Cardiac muscle cell (in vitro differentiated cells and primary cell): ENCODE data around the gene GGACT. TPM values are rescaled to one million over a fixed set of nuclear protein-coding genes. Genes with fewer than 3 reads are reported as not detected.

ENCODE experiments used
- DNase-seq, 2 donors: peaks; one replicate each; pipeline versions ENCODE4 v3.0.0 to v3.0.0-alpha.2; 2010 to 2017; ENCODE audit warnings: low read depth in 1 of 2, low spot score in 1 of 2
- H3K27ac ChIP-seq: fragments of 200-600 bp; sonication (generic); 2 replicates; pipeline ENCODE4 v1.5.1; 2016
- H3K27me3 ChIP-seq: fragments of 200-600 bp; sonication (generic); 2 replicates; pipeline ENCODE4 v1.6.0; 2016; ENCODE audit warnings: control low read depth
- H3K36me3 ChIP-seq: fragments of 200-600 bp; sonication (generic); 2 replicates; pipeline ENCODE4 v1.5.1; 2016; ENCODE audit warnings: control low read depth
- H3K4me1 ChIP-seq: fragments of 200-600 bp; sonication (generic); 2 replicates; pipeline ENCODE4 v1.8.1; 2017; ENCODE audit warnings: low read depth, mild to moderate bottlenecking, mixed run types
- H3K4me3 ChIP-seq: fragments of 200-600 bp; sonication (generic); 2 replicates; pipeline ENCODE4 v1.5.1; 2016; ENCODE audit warnings: mild to moderate bottlenecking
- H3K9me3 ChIP-seq: fragments of 200-600 bp; sonication (generic); 2 replicates; pipeline ENCODE4 v1.5.1; 2017; ENCODE audit warnings: low read depth, mild to moderate bottlenecking, control low read depth
- polyA plus RNA-seq: library from polyadenylated mRNA; unstranded; fragments of >200 nt; fragmentation: Nextera tagmentation; extraction: Ambion mirVana; gene quantifications from 2 replicates; pipeline ENCODE4 v1.2.1, GENCODE V29; 2016
- total RNA-seq: library from RNA; depleted of rRNA; stranded (reverse); fragments of >200 nt; gene quantifications from 2 replicates; pipeline ENCODE4 v1.2.3, GENCODE V29; 2016
- TF ChIP-seq, protein P1 (sequence below): IDR thresholded peaks from 2 replicates; pipeline ENCODE4 v1.5.1; 2012; ENCODE audit warnings: low read depth, mild to moderate bottlenecking, low read length

GGACT gene
- total and polyA plus RNA-seq, 2 experiments from 2014 or later = 4.4 to 8.3 TPM

- Histone ChIP-seq H3K9me3 (no peaks in the 10 kb centered on the region), H3K4me1 (no peaks in the 10 kb centered on the region), H3K27ac (no peak overlapping the region), H3K27me3 (no peaks in the 10 kb centered on the region), H3K36me3 (no peaks in the 10 kb centered on the region), H3K4me3 (no peak overlapping the region)
- DNase-seq = no peak
- TF ChIP-seq, protein P1, sequence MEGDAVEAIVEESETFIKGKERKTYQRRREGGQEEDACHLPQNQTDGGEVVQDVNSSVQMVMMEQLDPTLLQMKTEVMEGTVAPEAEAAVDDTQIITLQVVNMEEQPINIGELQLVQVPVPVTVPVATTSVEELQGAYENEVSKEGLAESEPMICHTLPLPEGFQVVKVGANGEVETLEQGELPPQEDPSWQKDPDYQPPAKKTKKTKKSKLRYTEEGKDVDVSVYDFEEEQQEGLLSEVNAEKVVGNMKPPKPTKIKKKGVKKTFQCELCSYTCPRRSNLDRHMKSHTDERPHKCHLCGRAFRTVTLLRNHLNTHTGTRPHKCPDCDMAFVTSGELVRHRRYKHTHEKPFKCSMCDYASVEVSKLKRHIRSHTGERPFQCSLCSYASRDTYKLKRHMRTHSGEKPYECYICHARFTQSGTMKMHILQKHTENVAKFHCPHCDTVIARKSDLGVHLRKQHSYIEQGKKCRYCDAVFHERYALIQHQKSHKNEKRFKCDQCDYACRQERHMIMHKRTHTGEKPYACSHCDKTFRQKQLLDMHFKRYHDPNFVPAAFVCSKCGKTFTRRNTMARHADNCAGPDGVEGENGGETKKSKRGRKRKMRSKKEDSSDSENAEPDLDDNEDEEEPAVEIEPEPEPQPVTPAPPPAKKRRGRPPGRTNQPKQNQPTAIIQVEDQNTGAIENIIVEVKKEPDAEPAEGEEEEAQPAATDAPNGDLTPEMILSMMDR = no peak
Measured at GRCh38 chr13:100532090-100532766, 56.4 kb downstream of the GGACT start.

DNA sequence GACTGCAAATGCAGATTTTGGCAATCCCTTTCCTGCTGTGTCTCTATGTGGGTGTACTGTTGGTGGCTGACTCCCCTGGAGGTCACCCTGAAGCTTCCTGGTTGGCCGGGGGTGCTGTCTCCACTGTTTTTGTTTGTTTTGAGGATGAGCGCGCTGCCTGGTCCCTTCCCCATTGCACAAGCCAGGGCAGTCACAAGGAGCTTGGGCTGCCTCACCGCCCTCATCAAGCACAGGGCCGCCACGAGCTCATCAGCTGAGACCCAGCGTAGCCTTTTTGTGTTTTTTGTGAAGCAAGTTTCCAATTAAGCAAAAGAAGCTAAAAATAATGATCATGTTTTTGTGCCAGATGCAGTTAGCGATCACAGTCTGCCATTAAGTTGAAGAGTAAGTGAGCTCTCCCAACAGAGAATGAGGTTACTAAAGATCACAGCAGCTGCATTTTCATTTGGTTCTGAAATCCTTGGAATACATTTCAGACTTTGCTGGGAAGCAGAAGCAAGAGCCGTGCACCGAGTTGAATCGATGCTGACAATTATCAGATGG lies 57.8 kb downstream of the GGACT start:
- TF ChIP-seq, protein P1 = no peak
- no peaks in the 10 kb centered on the region for H3K27me3 ChIP-seq
- H3K27ac ChIP-seq = no peak overlapping the region
- H3K9me3 ChIP-seq = no peaks in the 10 kb centered on the region
- no peak for DNase-seq
- no peak overlapping the region for H3K4me3 ChIP-seq
- no peaks in the 10 kb centered on the region for H3K36me3 ChIP-seq
- H3K4me1 ChIP-seq = peaks cover under 1% of the 10 kb centered on the region

DNA sequence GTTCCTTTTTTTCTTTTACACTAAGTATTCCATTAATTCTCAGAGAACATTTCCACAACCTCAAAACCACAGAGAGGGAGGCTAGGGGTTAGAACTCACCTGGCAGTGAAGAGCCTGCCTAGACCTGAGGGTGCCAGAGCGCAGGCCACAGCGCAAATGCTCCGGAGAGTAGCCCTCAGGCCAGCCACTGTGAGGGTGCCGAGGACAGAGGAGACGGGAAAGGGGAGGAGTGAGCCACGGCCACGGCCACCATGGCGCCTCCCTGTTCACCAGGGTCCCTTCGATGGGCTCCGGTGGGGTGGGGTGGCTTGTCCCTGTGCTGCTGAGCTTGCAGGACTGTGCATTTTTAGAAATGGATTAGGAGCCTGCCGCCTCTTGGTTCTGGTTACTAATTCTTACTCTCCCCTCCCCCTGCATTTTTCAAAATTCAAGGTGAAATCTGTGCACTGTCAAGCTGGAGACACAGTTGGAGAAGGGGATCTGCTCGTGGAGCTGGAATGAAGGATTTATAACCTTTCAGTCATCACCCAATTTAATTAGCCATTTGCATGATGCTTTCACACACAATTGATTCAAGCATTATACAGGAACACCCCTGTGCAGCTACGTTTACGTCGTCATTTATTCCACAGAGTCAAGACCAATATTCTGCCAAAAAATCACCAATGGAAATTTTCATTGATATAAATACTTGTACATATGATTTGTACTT lies 58.8 kb downstream of the GGACT start:
- H3K27me3 ChIP-seq = no peaks in the 10 kb centered on the region
- H3K9me3 ChIP-seq = no peaks in the 10 kb centered on the region
- peaks cover 7% of the 10 kb centered on the region for H3K4me1 ChIP-seq
- H3K27ac ChIP-seq = no peak overlapping the region
- H3K4me3 ChIP-seq = no peak overlapping the region
- DNase-seq = no peak
- TF ChIP-seq, protein P1 = no peak
- H3K36me3 ChIP-seq = no peaks in the 10 kb centered on the region

DNA sequence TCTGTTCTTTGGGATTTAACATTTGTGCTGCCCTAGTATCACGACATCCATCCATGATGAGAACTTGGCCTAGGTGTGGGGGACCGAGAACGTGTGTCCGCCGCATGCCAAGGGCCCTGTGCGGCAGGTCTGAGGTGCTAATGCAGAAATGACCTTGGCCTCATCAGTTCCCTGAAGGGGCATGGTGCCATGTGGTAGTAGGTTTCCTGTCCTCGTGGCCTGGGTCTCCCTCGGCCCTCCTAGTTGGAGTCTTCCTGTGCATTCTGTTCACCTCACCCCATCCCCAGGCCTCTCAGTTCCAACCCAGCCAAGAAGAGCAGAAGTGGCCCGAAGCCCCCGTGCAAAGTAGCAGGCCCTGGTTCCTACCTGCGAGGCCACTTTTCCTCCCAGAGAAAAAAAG lies 59.8 kb downstream of the GGACT start:
- H3K9me3 ChIP-seq = no peaks in the 10 kb centered on the region

GRCh38 chr13:100528353-100528752 lies 60.2 kb downstream of the GGACT start:
- DNase-seq = no peak
- H3K4me3 ChIP-seq = no peak overlapping the region
- H3K4me1 ChIP-seq = peaks cover 7% of the 10 kb centered on the region

More for the DNA sequence above, 59.8 kb downstream of the GGACT start:
- Histone ChIP-seq H3K27me3 (no peaks in the 10 kb centered on the region), H3K4me1 (peaks cover 7% of the 10 kb centered on the region), H3K27ac (no peak overlapping the region), H3K36me3 (no peaks in the 10 kb centered on the region), H3K4me3 (no peak overlapping the region)
- no peak for DNase-seq
- TF ChIP-seq, protein P1 = no peak

More at GRCh38 chr13:100528353-100528752, 60.2 kb downstream of the GGACT start:
- H3K27ac ChIP-seq = no peak overlapping the region
- no peaks in the 10 kb centered on the region for H3K9me3 ChIP-seq
- no peaks in the 10 kb centered on the region for H3K27me3 ChIP-seq
- H3K36me3 ChIP-seq = no peaks in the 10 kb centered on the region
- TF ChIP-seq, protein P1 = no peak
